Neural progenitor cell (in vitro differentiated cells): ENCODE data around the gene SMIM11. TPM values are rescaled to one million over a fixed set of nuclear protein-coding genes. Genes with fewer than 3 reads are reported as not detected.

Experiments used
- DNase-seq: peaks from one replicate; pipeline ENCODE4 v3.0.0-alpha.2; 2016; ENCODE audit warnings: low spot score
- H2AFZ ChIP-seq: fragments of 200-600 bp; sonication (generic); replicated peaks from 2 replicates; pipeline ENCODE4 v1.6.1; 2016; ENCODE audit warnings: antibody characterized with exemption
- H3F3A ChIP-seq: fragments of 200-600 bp; sonication (generic); 2 replicates; pipeline ENCODE4 v1.6.1; 2016; ENCODE audit warnings: antibody characterized with exemption, low read depth
- H3K27ac ChIP-seq: fragments of 200-600 bp; sonication (generic); 2 replicates; pipeline ENCODE4 v1.5.1; 2016; ENCODE audit warnings: mild to moderate bottlenecking
- H3K27me3 ChIP-seq: fragments of 200-600 bp; sonication (generic); 2 replicates; pipeline ENCODE4 v1.6.1; 2016; ENCODE audit warnings: mild to moderate bottlenecking, moderate library complexity
- H3K36me3 ChIP-seq: fragments of 200-600 bp; sonication (generic); 2 replicates; pipeline ENCODE4 v1.5.1; 2016
- H3K4me1 ChIP-seq: fragments of 200-600 bp; sonication (generic); 2 replicates; pipeline ENCODE4 v1.6.1; 2016; ENCODE audit warnings: mixed run types
- H3K4me2 ChIP-seq: fragments of 200-600 bp; sonication (generic); 2 replicates; pipeline ENCODE4 v1.6.1; 2016
- H3K4me3 ChIP-seq: fragments of 200-600 bp; sonication (generic); 2 replicates; pipeline ENCODE4 v1.5.1; 2016
- H3K79me2 ChIP-seq: fragments of 200-600 bp; sonication (generic); 2 replicates; pipeline ENCODE4 v1.6.1; 2016; ENCODE audit warnings: low read depth
- H3K9ac ChIP-seq: fragments of 200-600 bp; sonication (generic); 2 replicates; pipeline ENCODE4 v1.6.1; 2016
- H3K9me3 ChIP-seq: fragments of 200-600 bp; sonication (generic); 2 replicates; pipeline ENCODE4 v1.5.1; 2016; ENCODE audit warnings: low read depth
- H4K20me1 ChIP-seq: fragments of 200-600 bp; sonication (generic); 2 replicates; pipeline ENCODE4 v1.6.1; 2016; ENCODE audit warnings: low read depth
- H3K27ac Mint-ChIP-seq: 3 replicates; pipeline ENCODE4 v1.8.0; 2021; ENCODE audit warnings: mixed read lengths
- H3K27me3 Mint-ChIP-seq: 2 replicates; pipeline ENCODE4 v1.8.0; 2022; ENCODE audit warnings: low read depth, mild to moderate bottlenecking, inconsistent platforms, moderate library complexity, mixed read lengths; ENCODE audit not compliant: insufficient read depth
- H3K36me3 Mint-ChIP-seq: 3 replicates; pipeline ENCODE4 v1.8.0; 2021; ENCODE audit warnings: mixed read lengths
- H3K4me1 Mint-ChIP-seq: 3 replicates; pipeline ENCODE4 v1.8.0; 2021; ENCODE audit warnings: mixed read lengths
- H3K4me3 Mint-ChIP-seq: 3 replicates; pipeline ENCODE4 v1.8.0; 2021; ENCODE audit warnings: mild to moderate bottlenecking, moderate library complexity, mixed read lengths
- H3K9me3 Mint-ChIP-seq: 3 replicates; pipeline ENCODE4 v1.8.0; 2020; ENCODE audit warnings: mixed read lengths
- CTCF ChIP-seq: fragments of 200-600 bp; sonication (generic); IDR thresholded peaks from 2 replicates; pipeline ENCODE4 v1.5.1; 2017; ENCODE audit warnings: antibody characterized with exemption, mild to moderate bottlenecking
- EZH2 ChIP-seq: fragments of 200-600 bp; sonication (generic); IDR thresholded peaks from 2 replicates; pipeline ENCODE4 v1.6.1; 2017; ENCODE audit warnings: antibody characterized with exemption, mild to moderate bottlenecking, moderate library complexity
- EZH2phosphoT487 ChIP-seq: fragments of 200-600 bp; sonication (generic); IDR thresholded peaks from 2 replicates; pipeline ENCODE4 v1.6.1; 2017; ENCODE audit warnings: antibody characterized with exemption
- total RNA-seq: library from RNA; depleted of rRNA; stranded (reverse); fragments of >200 nt; gene quantifications from 2 replicates; pipeline ENCODE4 v1.2.3, GENCODE V29; 2015; ENCODE audit warnings: low replicate concordance

SMIM11 gene
- total RNA-seq, 1 donor from 2014 or later = 4.8 TPM

- peaks cover 12% of the 10 kb centered on the region for H3K4me1 ChIP-seq
- TF ChIP-seq EZH2phosphoT487 = no peak
- no peak for TF ChIP-seq CTCF
- TF ChIP-seq EZH2 = no peak
- H3K27ac Mint-ChIP-seq = no peak overlapping the region
- peaks cover 2% of the 10 kb centered on the region for H3K27me3 Mint-ChIP-seq
- H3K27ac ChIP-seq = no peak overlapping the region
- no peak for DNase-seq
- H3K9me3 Mint-ChIP-seq = no peaks in the 10 kb centered on the region
- H3K9ac ChIP-seq = no peak overlapping the region
- H3K36me3 ChIP-seq = no peaks in the 10 kb centered on the region
- no peaks in the 10 kb centered on the region for H3K9me3 ChIP-seq
- no peak overlapping the region for H3K4me3 ChIP-seq
- H3K4me2 ChIP-seq = no peak overlapping the region
- no peaks in the 10 kb centered on the region for H4K20me1 ChIP-seq
- H3K79me2 ChIP-seq = no peaks in the 10 kb centered on the region
- H3K27me3 ChIP-seq = no peaks in the 10 kb centered on the region
- H3K36me3 Mint-ChIP-seq = no peaks in the 10 kb centered on the region
- H2AFZ ChIP-seq = no peak overlapping the region
- H3K4me3 Mint-ChIP-seq = no peak overlapping the region
- H3K4me1 Mint-ChIP-seq = peaks cover 3% of the 10 kb centered on the region
- H3F3A ChIP-seq = peaks cover 12% of the 10 kb centered on the region
Observed at GRCh38 chr21:34353182-34353581, 22.1 kb upstream of the SMIM11 start.

GRCh38 chr21:34354836-34355235, 20.5 kb upstream of the SMIM11 start:
- Histone ChIP-seq H3K9me3 (no peaks in the 10 kb centered on the region), H3K9ac (no peak overlapping the region), H3K4me3 (no peak overlapping the region), H3K27ac (no peak overlapping the region), H3F3A (peaks cover 12% of the 10 kb centered on the region), H3K4me2 (no peak overlapping the region), H4K20me1 (no peaks in the 10 kb centered on the region), H3K4me1 (peaks cover 12% of the 10 kb centered on the region), H3K27me3 (no peaks in the 10 kb centered on the region), H3K36me3 (no peaks in the 10 kb centered on the region), H2AFZ (no peak overlapping the region), H3K79me2 (no peaks in the 10 kb centered on the region)
- Mint-ChIP-seq H3K4me3 (no peak overlapping the region), H3K27ac (no peak overlapping the region), H3K4me1 (peaks cover 3% of the 10 kb centered on the region), H3K9me3 (peaks cover 4% of the 10 kb centered on the region), H3K36me3 (no peaks in the 10 kb centered on the region), H3K27me3 (peaks cover 2% of the 10 kb centered on the region)
- TF ChIP-seq EZH2phosphoT487 (no peak), CTCF (no peak), EZH2 (no peak)
- no peak for DNase-seq

GRCh38 chr21:34355570-34355969, 19.7 kb upstream of the SMIM11 start:
- Mint-ChIP-seq H3K4me3 (no peak overlapping the region), H3K36me3 (no peaks in the 10 kb centered on the region), H3K27me3 (peaks cover 2% of the 10 kb centered on the region), H3K27ac (no peak overlapping the region), H3K9me3 (peaks cover 4% of the 10 kb centered on the region), H3K4me1 (peaks cover 3% of the 10 kb centered on the region)
- Histone ChIP-seq H3K27me3 (no peaks in the 10 kb centered on the region), H3K36me3 (no peaks in the 10 kb centered on the region), H3K4me2 (no peak overlapping the region), H3K9me3 (no peaks in the 10 kb centered on the region), H3K4me3 (no peak overlapping the region), H3K79me2 (no peaks in the 10 kb centered on the region), H3K4me1 (peaks cover 12% of the 10 kb centered on the region), H4K20me1 (no peaks in the 10 kb centered on the region), H3F3A (peaks cover 12% of the 10 kb centered on the region), H3K9ac (no peak overlapping the region), H3K27ac (no peak overlapping the region), H2AFZ (no peak overlapping the region)
- TF ChIP-seq EZH2phosphoT487 (no peak), EZH2 (no peak), CTCF (no peak)
- DNase-seq = no peak
